DND-41 (cell line): ENCODE results near the gene RAPH1.

Source experiments
- ATAC-seq: fragments of 200-7000 bp; cut with Tn5 transposase; 3 replicates; pipeline ENCODE4 v1.9.1; 2021; ENCODE audit warnings: low read depth; ENCODE audit not compliant: insufficient read depth
- DNase-seq: peaks from one replicate; pipeline ENCODE4 v3.0.0-alpha.2; 2020
- H2AFZ ChIP-seq: 2 replicates; pipeline ENCODE4 v1.6.0; 2012; ENCODE audit warnings: low read depth, low read length
- H3K27ac ChIP-seq: 2 replicates; pipeline ENCODE4 v1.5.1; 2012; ENCODE audit warnings: low read length, inconsistent platforms
- H3K27me3 ChIP-seq: fragments of 200-600 bp; sonication (generic); 2 replicates; pipeline ENCODE4 v1.6.0; 2012; ENCODE audit warnings: low read length, mild to moderate bottlenecking, inconsistent platforms; ENCODE audit not compliant: insufficient read depth, poor library complexity
- H3K36me3 ChIP-seq: 2 replicates; pipeline ENCODE4 v1.5.1; 2012; ENCODE audit warnings: low read length, inconsistent platforms; ENCODE audit not compliant: insufficient read depth
- H3K4me1 ChIP-seq: 2 replicates; pipeline ENCODE4 v1.5.1; 2012; ENCODE audit warnings: mild to moderate bottlenecking, low read length; ENCODE audit not compliant: insufficient read depth
- H3K4me2 ChIP-seq: 2 replicates; pipeline ENCODE4 v1.6.0; 2012; ENCODE audit warnings: mild to moderate bottlenecking, moderate library complexity, low read length, inconsistent platforms; ENCODE audit not compliant: insufficient read depth
- H3K4me3 ChIP-seq, 2 experiments: fragments of 200-600 bp in 1 of 2; shearing (Covaris generic) in 1 of 2; 2 replicates each; pipeline ENCODE4 v1.5.1; 2012 to 2016; ENCODE audit warnings: inconsistent platforms in 2 of 2, low read length in 2 of 2, mild to moderate bottlenecking in 2 of 2, low read depth in 1 of 2, moderate library complexity in 1 of 2
- H3K79me2 ChIP-seq: 2 replicates; pipeline ENCODE4 v1.6.0; 2012; ENCODE audit warnings: low read length, inconsistent platforms; ENCODE audit not compliant: insufficient read depth
- H3K9ac ChIP-seq: 2 replicates; pipeline ENCODE4 v1.6.0; 2012; ENCODE audit warnings: low read depth, mild to moderate bottlenecking, inconsistent platforms, low read length, moderate library complexity
- H3K9me3 ChIP-seq: 2 replicates; pipeline ENCODE4 v1.5.1; 2012; ENCODE audit warnings: low read length, moderate library complexity, mild to moderate bottlenecking, inconsistent platforms; ENCODE audit not compliant: insufficient read depth, severe bottlenecking
- H4K20me1 ChIP-seq: 2 replicates; pipeline ENCODE4 v1.6.0; 2012; ENCODE audit warnings: low read length; ENCODE audit not compliant: insufficient read depth
- CTCF ChIP-seq: IDR thresholded peaks from 2 replicates; pipeline ENCODE4 v1.5.1; 2012; ENCODE audit warnings: borderline replicate concordance, low read length, moderate library complexity, mild to moderate bottlenecking; ENCODE audit not compliant: poor library complexity, severe bottlenecking; ENCODE audit errors: extremely low read depth
- EZH2 ChIP-seq: IDR thresholded peaks from 3 replicates; pipeline ENCODE4 v1.6.1; 2012; ENCODE audit warnings: borderline replicate concordance, low read depth, mild to moderate bottlenecking, moderate library complexity, low read length, inconsistent platforms; ENCODE audit not compliant: severe bottlenecking

The RAPH1 gene

GRCh38 chr2:203535784-203536585 lies 884 bp upstream of the RAPH1 start:
- H3K27me3 ChIP-seq, result peaks cover 34% of the 10 kb centered on the region
- no peak for TF ChIP-seq CTCF
- no peak for TF ChIP-seq EZH2
- peak overlapping the region; percentile 60; the same call in 1 of the 2 replicates for H3K9ac ChIP-seq
- peak overlapping the region; percentile 94 for H3K4me2 ChIP-seq
- peak overlapping the region in 1 of 2 experiments; percentile 65; a peak in 3 of 4 replicates for H3K4me3 ChIP-seq
- ATAC-seq (no peak), DNase-seq (no peak)
- peaks cover 2% of the 10 kb centered on the region for H3K9me3 ChIP-seq
- H3K79me2 ChIP-seq, result no peaks in the 10 kb centered on the region
- H3K27ac ChIP-seq, result no peak overlapping the region
- peak overlapping the region; percentile 73 for H2AFZ ChIP-seq
- H4K20me1 ChIP-seq, result peaks cover 3% of the 10 kb centered on the region; the same call in 1 of the 2 replicates
- H3K36me3 ChIP-seq, result no peaks in the 10 kb centered on the region
- peaks cover 24% of the 10 kb centered on the region for H3K4me1 ChIP-seq

- peak; percentile 65 for DNase-seq
- peak overlapping the region; percentile 94 for H3K4me2 ChIP-seq
Observed at GRCh38 chr2:203534621-203535077, 452 bp downstream of the RAPH1 start.

GRCh38 chr2:203533676-203534591 lies 1.2 kb downstream of the RAPH1 start:
- peak; percentile 76 for ATAC-seq
- peak; percentile 50 for DNase-seq
- Histone ChIP-seq H4K20me1 (peaks cover 3% of the 10 kb centered on the region; the same call in 1 of the 2 replicates), H3K9me3 (peaks cover 2% of the 10 kb centered on the region), H3K36me3 (no peaks in the 10 kb centered on the region), H3K4me2 (peak overlapping the region; percentile 94), H3K79me2 (no peaks in the 10 kb centered on the region), H2AFZ (no peak overlapping the region), H3K4me1 (peaks cover 24% of the 10 kb centered on the region), H3K9ac (no peak overlapping the region), H3K27ac (no peak overlapping the region), H3K4me3 (peak overlapping the region in 1 of 2 experiments; percentile 65; a peak in 3 of 4 replicates), H3K27me3 (peaks cover 34% of the 10 kb centered on the region)
- no peak for TF ChIP-seq EZH2
- TF ChIP-seq CTCF, result no peak

More at GRCh38 chr2:203534621-203535077, 452 bp downstream of the RAPH1 start:
- Histone ChIP-seq H3K27ac (no peak overlapping the region), H3K79me2 (no peaks in the 10 kb centered on the region), H3K27me3 (peaks cover 34% of the 10 kb centered on the region), H3K36me3 (no peaks in the 10 kb centered on the region), H4K20me1 (peaks cover 3% of the 10 kb centered on the region; the same call in 1 of the 2 replicates), H3K4me3 (peak overlapping the region; percentile 51 to 65), H3K9ac (peak overlapping the region; percentile 60), H3K9me3 (peaks cover 2% of the 10 kb centered on the region), H3K4me1 (peaks cover 24% of the 10 kb centered on the region), H2AFZ (peak overlapping the region; percentile 73)
- ATAC-seq, result peak; percentile 70
- TF ChIP-seq CTCF (no peak), EZH2 (peak; percentile 95)
